Measurements from ENCODE around the gene SWT1.

Gene SWT1

GRCh38 chr1:185322636-185323035 lies 165.7 kb downstream of the SWT1 start:
- no peak for TF ChIP-seq ZNF274 (IDR thresholded peaks at IDR 0.05; ENCODE audit: low read depth, low read length)
- no peak overlapping the region for H3K4me3 ChIP-seq (ENCODE audit: low read length)

DNA sequence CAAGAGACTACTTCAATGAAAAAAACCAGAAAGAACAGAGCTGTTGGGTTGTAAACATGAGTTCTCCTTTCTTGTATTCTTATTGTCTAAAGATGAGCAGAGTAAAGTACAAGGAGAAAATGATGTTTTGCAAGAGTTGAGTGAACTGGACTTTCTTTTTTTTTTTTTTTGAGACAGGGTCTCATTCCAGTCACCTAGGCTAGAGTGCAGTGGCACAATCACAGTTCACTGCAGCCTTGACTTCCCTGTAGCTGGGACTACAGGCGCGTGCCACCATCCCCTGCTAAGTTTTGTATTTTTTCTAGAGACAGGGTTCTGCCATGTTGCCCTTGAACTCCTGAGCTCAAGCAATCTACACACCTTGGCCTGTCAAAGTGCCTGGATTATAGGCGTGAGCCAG lies 167.2 kb downstream of the SWT1 start:
- no peak for TF ChIP-seq ZNF274 (IDR thresholded peaks at IDR 0.05; ENCODE audit: low read depth, low read length)
- H3K4me3 ChIP-seq (ENCODE audit: low read length), result no peak overlapping the region

DNA sequence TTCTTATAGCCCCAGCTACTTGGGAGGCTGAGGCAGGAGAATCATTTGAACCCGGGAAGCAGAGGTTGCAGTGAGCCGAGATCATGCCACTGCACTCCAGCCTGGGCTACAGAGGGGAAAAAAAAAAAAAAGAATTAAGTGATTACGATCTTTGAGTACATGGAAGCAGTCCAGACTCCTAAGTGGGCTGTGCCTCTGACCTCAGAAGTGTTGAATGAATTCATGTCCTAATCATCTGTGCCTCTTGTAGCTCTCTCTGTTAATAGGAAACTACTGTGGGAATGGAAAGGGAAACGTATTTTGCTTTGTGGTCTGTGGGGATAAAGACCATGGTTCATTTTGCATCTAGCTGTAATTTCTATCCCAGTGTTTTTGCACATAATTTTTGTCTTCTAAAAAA lies 168.4 kb downstream of the SWT1 start:
- no peak for TF ChIP-seq ZNF274 (IDR thresholded peaks at IDR 0.05; ENCODE audit: low read depth, low read length)
- H3K4me3 ChIP-seq (ENCODE audit: low read length), result no peak overlapping the region

- no peak for TF ChIP-seq ZNF274 (IDR thresholded peaks at IDR 0.05; ENCODE audit: low read depth, low read length)
- H3K4me3 ChIP-seq (ENCODE audit: low read length), result no peak overlapping the region
Measured at GRCh38 chr1:185328255-185328654, 171.3 kb downstream of the SWT1 start.

DNA sequence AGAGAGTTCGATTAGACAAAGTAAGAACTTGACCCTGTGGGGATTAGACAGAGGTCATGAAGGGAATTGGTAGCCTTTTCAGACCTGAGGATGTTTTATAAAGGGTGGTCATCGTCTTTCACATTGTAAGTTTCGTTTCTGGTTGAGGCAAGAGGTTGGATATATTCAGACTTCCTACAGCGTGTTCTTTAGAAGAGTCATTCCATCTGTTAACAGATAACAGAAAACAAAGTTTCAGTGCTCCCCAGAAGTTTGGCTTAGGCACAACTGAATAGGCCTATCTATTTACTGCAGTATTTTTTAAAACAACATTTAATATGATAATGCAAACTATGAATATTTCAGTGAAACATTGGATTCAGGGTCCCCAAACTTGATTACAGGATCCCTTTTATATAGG lies 177.2 kb downstream of the SWT1 start:
- H3K4me3 ChIP-seq (ENCODE audit: low read length), result no peak overlapping the region
- TF ChIP-seq ZNF274 (IDR thresholded peaks at IDR 0.05; ENCODE audit: low read depth, low read length), result no peak

GRCh38 chr1:185337246-185337645 lies 180.3 kb downstream of the SWT1 start:
- H3K4me3 ChIP-seq (ENCODE audit: low read length), result no peak overlapping the region
- TF ChIP-seq ZNF274 (IDR thresholded peaks at IDR 0.05; ENCODE audit: low read depth, low read length), result no peak

- peak overlapping the region; percentile 39; the same call in 1 of the 2 replicates for H3K4me3 ChIP-seq (ENCODE audit: low read length)
- TF ChIP-seq ZNF274 (IDR thresholded peaks at IDR 0.05; ENCODE audit: low read depth, low read length), result no peak
Measured at GRCh38 chr1:185338719-185339622, 182.0 kb downstream of the SWT1 start.

GRCh38 chr1:185341196-185341781 lies 184.3 kb downstream of the SWT1 start:
- H3K4me3 ChIP-seq (ENCODE audit: low read length), result no peak overlapping the region

More at GRCh38 chr1:185341196-185341781, 184.3 kb downstream of the SWT1 start:
- no peak for TF ChIP-seq ZNF274 (IDR thresholded peaks at IDR 0.05; ENCODE audit: low read depth, low read length)
